Ishikawa (cell line): ENCODE results near the gene FAM181A.

Source experiments
- CEBPB ChIP-seq: IDR thresholded peaks from 2 replicates; pipeline ENCODE4 v1.6.1; 2012
- CREB1 ChIP-seq: IDR thresholded peaks from 2 replicates; pipeline ENCODE4 v1.6.1; 2012; ENCODE audit warnings: low read depth
- EGR1 ChIP-seq: IDR thresholded peaks from 2 replicates; pipeline ENCODE4 v1.6.1; 2012
- EP300 ChIP-seq: IDR thresholded peaks from 2 replicates; pipeline ENCODE4 v1.6.1; 2012; ENCODE audit warnings: borderline replicate concordance
- FOXM1 ChIP-seq: IDR thresholded peaks from 2 replicates; pipeline ENCODE4 v1.6.1; 2012; ENCODE audit warnings: low read depth, borderline replicate concordance
- NFIC ChIP-seq: IDR thresholded peaks from 2 replicates; pipeline ENCODE4 v1.6.1; 2012
- RAD21 ChIP-seq: IDR thresholded peaks from 2 replicates; pipeline ENCODE4 v1.6.1; 2012; ENCODE audit warnings: low read depth
- TAF1 ChIP-seq: IDR thresholded peaks from 2 replicates; pipeline ENCODE4 v1.6.1; 2012; ENCODE audit warnings: low read depth, mild to moderate bottlenecking
- TCF12 ChIP-seq: IDR thresholded peaks from 2 replicates; pipeline ENCODE4 v1.6.1; 2012; ENCODE audit warnings: low read depth
- TEAD4 ChIP-seq: IDR thresholded peaks from 2 replicates; pipeline ENCODE4 v1.6.1; 2012
- YY1 ChIP-seq: IDR thresholded peaks from 2 replicates; pipeline ENCODE4 v1.6.1; 2012; ENCODE audit warnings: low read depth
- ZBTB7A ChIP-seq: IDR thresholded peaks from 2 replicates; pipeline ENCODE4 v1.6.1; 2012; ENCODE audit warnings: low read depth
- TF ChIP-seq, protein P1 (sequence below): IDR thresholded peaks from 2 replicates; pipeline ENCODE4 v1.6.1; 2012; ENCODE audit warnings: low read depth, mild to moderate bottlenecking
- TF ChIP-seq, protein P2 (sequence below): IDR thresholded peaks from 2 replicates; pipeline ENCODE4 v1.6.1; 2012
- TF ChIP-seq, protein P3 (sequence below): IDR thresholded peaks from 2 replicates; pipeline ENCODE4 v1.6.1; 2012

FAM181A gene

DNA sequence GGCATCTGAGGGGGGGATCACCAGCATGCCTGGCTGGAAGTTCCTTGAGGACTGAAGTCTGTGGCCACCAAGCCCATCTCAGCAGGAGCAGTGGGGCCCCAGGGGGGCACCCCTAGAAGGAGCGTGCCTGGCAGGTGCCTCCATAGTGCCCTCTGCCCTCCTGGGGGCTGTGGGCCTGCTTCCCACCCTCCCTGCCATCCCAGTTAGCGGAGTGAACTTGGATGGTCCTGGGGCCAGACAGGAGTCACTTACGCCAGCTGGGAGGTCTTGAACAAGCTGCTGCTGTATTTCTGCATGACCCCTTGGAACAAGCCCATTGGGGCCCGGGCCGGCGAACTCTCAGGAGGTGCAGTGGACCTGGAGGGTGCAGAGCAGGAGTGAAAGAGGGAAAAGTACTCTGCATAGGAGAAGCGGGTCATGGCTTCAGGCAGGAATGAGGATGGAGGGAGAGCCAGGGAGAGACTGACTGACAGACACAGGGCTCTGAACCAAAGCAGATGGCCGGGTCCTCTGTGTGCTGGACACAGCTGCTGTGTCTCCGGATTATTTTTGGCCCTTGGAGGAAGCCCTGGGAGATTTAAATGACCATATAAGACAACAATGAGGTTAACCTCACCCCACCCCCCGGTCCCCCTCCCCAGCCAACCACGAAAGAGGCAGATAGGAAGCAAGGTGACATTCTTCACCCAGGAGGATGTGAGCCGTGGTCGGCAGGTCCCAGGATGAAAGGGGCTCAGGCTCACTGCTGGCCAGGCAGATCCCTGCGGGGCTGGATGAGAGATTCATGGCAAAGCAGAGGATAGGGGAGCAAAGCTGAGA is 29.6 kb downstream of the FAM181A start:
- no peak for TF ChIP-seq TAF1
- no peak for TF ChIP-seq YY1
- TF ChIP-seq EGR1 = no peak
- no peak for TF ChIP-seq EP300
- TF ChIP-seq, protein P1, sequence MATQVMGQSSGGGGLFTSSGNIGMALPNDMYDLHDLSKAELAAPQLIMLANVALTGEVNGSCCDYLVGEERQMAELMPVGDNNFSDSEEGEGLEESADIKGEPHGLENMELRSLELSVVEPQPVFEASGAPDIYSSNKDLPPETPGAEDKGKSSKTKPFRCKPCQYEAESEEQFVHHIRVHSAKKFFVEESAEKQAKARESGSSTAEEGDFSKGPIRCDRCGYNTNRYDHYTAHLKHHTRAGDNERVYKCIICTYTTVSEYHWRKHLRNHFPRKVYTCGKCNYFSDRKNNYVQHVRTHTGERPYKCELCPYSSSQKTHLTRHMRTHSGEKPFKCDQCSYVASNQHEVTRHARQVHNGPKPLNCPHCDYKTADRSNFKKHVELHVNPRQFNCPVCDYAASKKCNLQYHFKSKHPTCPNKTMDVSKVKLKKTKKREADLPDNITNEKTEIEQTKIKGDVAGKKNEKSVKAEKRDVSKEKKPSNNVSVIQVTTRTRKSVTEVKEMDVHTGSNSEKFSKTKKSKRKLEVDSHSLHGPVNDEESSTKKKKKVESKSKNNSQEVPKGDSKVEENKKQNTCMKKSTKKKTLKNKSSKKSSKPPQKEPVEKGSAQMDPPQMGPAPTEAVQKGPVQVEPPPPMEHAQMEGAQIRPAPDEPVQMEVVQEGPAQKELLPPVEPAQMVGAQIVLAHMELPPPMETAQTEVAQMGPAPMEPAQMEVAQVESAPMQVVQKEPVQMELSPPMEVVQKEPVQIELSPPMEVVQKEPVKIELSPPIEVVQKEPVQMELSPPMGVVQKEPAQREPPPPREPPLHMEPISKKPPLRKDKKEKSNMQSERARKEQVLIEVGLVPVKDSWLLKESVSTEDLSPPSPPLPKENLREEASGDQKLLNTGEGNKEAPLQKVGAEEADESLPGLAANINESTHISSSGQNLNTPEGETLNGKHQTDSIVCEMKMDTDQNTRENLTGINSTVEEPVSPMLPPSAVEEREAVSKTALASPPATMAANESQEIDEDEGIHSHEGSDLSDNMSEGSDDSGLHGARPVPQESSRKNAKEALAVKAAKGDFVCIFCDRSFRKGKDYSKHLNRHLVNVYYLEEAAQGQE = no peak
- TF ChIP-seq CREB1 = no peak

DNA sequence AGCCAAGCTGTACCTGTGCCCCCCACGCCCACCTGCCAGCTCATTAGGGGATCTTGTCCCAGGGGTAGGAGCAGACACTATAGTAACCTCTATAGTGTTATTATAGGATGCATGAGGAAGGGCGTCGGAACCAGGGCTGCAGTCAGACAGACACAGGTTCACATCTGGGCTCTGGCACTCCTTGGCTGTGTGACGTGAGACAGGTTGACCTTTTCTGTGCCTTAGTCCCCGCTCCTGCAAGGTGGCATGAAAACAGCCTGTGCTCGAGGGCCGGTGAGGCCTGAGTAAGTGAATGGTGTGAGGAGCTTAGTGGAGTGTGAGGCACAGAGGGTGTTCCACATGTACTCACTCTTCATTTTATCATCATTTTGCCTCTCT is 30.2 kb downstream of the FAM181A start:
- TF ChIP-seq, protein P1 = no peak
- no peak for TF ChIP-seq RAD21
- TF ChIP-seq EP300 = no peak
- no peak for TF ChIP-seq CREB1
- TF ChIP-seq, protein P2, sequence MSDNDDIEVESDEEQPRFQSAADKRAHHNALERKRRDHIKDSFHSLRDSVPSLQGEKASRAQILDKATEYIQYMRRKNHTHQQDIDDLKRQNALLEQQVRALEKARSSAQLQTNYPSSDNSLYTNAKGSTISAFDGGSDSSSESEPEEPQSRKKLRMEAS = no peak
- TF ChIP-seq EGR1 = no peak
- TF ChIP-seq, protein P3, sequence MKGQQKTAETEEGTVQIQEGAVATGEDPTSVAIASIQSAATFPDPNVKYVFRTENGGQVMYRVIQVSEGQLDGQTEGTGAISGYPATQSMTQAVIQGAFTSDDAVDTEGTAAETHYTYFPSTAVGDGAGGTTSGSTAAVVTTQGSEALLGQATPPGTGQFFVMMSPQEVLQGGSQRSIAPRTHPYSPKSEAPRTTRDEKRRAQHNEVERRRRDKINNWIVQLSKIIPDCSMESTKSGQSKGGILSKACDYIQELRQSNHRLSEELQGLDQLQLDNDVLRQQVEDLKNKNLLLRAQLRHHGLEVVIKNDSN = no peak
- TF ChIP-seq TEAD4 = no peak
- TF ChIP-seq NFIC = no peak
- no peak for TF ChIP-seq CEBPB
- no peak for TF ChIP-seq ZBTB7A
- no peak for TF ChIP-seq FOXM1

DNA sequence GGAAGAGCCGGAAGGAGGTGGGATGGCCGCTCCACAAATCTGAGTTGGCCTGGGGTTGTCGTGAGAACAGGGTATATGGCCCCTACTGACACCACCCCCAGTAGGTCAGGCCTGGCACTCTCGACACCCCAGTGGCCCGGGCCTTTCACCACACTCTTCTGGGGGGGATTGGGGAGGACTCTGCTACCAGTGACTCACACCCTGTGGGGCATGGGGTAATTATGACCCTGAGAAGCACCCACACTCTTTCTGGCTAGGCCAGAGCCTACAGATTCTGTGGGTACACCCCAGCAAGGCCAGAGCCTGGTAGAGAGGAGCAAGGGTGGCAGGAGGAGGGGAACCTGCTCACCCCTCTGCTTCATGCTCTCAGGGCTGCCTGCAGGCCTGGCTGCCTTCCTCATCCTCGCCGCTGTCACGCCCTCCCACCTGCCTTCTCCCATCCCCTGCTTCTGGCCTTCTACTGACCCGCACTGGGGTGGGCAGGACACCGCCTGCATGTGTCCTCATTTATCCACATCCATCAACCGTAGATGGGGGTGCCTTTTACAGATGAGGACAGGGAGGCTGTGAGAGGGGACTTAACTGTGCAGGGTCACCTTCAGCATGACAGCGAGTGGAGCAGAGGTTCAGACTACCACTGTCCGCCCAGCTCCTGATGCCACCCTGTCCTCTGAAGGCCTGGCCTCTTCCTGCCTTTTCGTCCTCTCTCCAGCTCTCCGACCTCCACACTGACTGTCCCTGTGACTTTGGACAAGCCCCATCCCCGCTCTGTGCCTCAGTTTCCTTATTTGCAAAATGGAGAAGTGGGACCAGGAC is 30.8 kb downstream of the FAM181A start:
- TF ChIP-seq EP300 (no peak), YY1 (no peak), CREB1 (no peak), RAD21 (no peak), FOXM1 (no peak), TCF12 (no peak), TEAD4 (no peak), NFIC (no peak), TAF1 (no peak), CEBPB (no peak), EGR1 (no peak), ZBTB7A (no peak)
- TF ChIP-seq, protein P3 = no peak
- TF ChIP-seq, protein P2 = no peak
- TF ChIP-seq, protein P1 = no peak
